Tibial nerve (tissue), 4 donors: ENCODE measurements around the gene INTS11.

Experiments used
- CTCF ChIP-seq, 5 experiments: fragments of 200-600 bp in 3 of 5; fragments of 450-650 bp in 2 of 5; sonication (generic) in 3 of 5; IDR thresholded peaks; one replicate each; pipeline ENCODE4 v1.5.1; 2016 to 2019; ENCODE audit warnings: antibody characterized with exemption in 5 of 5, mild to moderate bottlenecking in 3 of 5, moderate library complexity in 2 of 5
- EP300 ChIP-seq, 2 donors: sonication (generic); formaldehyde crosslinking; IDR thresholded peaks; one replicate each; pipeline ENCODE4 v1.6.1; 2017; ENCODE audit warnings: antibody characterized with exemption in 2 of 2, mild to moderate bottlenecking in 1 of 2

GRCh38 chr1:1359308-1359663 is 34.8 kb upstream of the INTS11 start:
- no peak for TF ChIP-seq EP300 (IDR thresholded peaks at IDR 0.05)
- TF ChIP-seq CTCF (IDR thresholded peaks at IDR 0.05): no peak
